GM12892 (cell line): ENCODE data around the gene SLC6A3.

ENCODE experiments used
- POLR2A ChIP-seq: IDR thresholded peaks from 2 replicates; pipeline ENCODE4 v1.6.1; 2011; ENCODE audit warnings: low read depth, low read length, control low read depth
- POLR2AphosphoS5 ChIP-seq: IDR thresholded peaks from 2 replicates; pipeline ENCODE4 v1.6.1; 2011; ENCODE audit warnings: low read depth, low read length, control low read depth
- TAF1 ChIP-seq: IDR thresholded peaks from 2 replicates; pipeline ENCODE4 v1.6.1; 2011; ENCODE audit warnings: low read depth, mild to moderate bottlenecking, control low read depth, low read length, borderline replicate concordance

- no peak for TF ChIP-seq TAF1
- no peak for TF ChIP-seq POLR2A
- TF ChIP-seq POLR2AphosphoS5 = peak; percentile 61
Measured at GRCh38 chr5:1460054-1460682, 14.9 kb upstream of the SLC6A3 start.
